Mesenteric fat pad (tissue), 1 donor: ENCODE results near the gene IDH3B. TPM values are rescaled to one million over a fixed set of nuclear protein-coding genes. Genes with fewer than 3 reads are reported as not detected.

Source experiments
- DNase-seq: peaks from one replicate; pipeline ENCODE4 v3.0.0-alpha.2; 2020; ENCODE audit warnings: low spot score
- total RNA-seq: library from RNA; stranded (reverse); fragmentation: NEBNext Ultra II Directional; extraction: Animal tissue kit (Norgen Biotek cat#: 25700); gene quantifications from one replicate; pipeline ENCODE4 v1.2.1, GENCODE V29; 2021
- donor health status: DM: yes; HTN: yes; CAD: no.

Gene IDH3B
- total RNA-seq, 1 donor from 2014 or later: 66.7 TPM

DNA sequence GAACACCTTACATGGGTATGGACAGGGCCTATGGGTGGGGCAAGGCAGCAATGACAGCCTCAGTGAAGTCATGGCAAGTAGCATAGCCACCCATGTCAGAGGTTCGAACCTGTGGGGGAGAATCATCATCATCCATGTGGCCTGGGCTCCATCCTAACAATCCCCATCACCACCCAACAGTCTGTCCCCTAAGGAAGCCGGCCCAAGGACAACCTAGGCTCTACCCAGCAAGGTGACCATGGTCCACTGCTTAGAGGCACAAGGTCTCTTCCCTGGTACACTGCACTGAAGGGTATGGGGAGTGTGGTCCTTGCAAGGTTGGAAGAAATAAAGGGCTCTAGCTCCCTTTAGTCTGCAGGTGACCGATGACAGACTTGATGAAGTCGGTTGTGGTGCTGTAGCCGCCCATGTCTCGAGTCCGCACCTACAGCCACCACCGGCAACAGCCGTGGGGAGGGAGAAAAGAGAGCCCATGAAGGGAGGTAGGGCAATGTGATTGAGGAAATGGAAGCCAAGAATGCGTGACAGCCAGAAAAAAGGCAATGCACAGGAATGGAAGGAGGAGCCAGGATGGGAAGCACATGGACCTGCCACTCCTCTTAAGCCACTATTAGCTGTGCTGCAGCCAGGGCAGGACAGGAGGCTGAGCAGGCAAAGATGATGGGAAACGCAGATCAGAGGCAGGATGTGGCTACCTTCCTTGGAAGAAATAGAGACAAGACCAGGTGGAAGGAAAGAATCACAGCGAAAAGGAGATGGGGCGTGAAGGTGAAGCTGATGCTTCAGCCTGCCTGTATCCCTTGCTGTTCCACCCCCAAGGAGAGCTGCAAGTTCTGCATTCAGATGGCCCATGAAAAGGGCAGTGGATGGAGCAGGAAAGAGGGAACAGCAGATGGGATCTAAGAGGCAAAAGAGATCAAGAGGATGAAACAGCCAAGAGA is 5.3 kb downstream of the IDH3B start:
- no peak for DNase-seq

DNA sequence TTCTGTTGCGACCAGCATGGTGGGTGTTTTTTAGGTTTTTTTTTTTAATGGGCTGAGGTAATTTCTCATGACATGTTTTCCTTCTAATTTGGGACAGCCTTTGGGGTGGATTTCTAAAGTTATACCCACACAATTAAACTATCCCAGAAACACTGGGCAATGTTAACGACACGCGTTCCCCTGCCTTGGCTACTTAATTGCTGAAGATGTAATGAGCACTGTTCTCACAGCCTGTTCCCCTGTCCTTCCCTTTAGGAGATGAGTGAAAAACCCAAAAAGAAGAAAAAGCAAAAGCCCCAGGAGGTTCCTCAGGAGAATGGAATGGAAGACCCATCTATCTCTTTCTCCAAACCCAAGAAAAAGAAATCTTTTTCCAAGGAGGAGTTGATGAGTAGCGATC is 6.3 kb downstream of the IDH3B start:
- DNase-seq: no peak

DNA sequence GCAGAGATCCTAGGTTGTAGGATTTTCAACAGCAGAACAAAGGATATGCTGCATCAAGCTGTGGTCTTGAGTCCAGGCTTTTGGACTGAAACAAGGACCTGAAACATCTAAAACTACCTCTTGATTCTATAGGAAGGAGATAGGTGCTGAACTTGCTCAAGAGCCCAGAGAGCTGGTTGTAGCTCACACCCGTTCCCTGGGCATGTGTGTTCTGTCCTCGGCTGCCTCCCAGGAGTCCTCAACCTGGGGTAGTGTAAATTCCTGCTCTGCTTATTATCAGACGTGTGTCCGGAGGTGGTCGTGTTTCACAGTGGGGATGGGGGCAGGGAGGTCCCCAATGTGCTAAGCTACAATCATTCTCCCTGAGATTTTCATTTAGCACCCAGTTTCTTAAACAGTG is 6.8 kb downstream of the IDH3B start:
- DNase-seq: no peak

DNA sequence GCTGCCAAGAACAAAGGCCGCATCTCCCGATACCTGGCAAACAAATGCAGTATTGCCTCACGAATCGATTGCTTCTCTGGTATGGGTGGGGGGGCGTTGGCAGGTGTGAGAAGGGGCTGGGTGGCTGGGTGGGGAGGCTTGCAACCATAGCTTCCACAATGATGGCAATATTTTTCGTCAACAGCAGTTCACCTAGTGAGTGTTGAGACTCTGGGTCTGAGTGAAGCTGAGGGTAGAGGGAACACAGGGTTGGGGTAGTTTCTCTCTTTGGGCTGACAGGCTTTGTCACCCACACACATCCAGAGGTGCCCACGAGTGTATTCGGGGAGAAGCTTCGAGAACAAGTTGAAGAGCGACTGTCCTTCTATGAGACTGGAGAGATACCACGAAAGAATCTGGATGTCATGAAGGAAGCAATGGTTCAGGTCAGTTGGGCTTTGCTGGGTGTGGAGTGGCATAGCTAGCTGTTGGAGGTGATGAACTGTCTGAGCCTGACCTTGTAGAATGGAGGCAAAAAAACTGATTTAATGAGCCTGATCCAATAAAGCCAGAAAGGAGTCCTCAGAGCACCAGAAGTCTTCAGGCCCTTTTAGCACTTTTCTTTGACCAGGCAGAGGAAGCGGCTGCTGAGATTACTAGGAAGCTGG is 7.4 kb downstream of the IDH3B start:
- no peak for DNase-seq

DNA sequence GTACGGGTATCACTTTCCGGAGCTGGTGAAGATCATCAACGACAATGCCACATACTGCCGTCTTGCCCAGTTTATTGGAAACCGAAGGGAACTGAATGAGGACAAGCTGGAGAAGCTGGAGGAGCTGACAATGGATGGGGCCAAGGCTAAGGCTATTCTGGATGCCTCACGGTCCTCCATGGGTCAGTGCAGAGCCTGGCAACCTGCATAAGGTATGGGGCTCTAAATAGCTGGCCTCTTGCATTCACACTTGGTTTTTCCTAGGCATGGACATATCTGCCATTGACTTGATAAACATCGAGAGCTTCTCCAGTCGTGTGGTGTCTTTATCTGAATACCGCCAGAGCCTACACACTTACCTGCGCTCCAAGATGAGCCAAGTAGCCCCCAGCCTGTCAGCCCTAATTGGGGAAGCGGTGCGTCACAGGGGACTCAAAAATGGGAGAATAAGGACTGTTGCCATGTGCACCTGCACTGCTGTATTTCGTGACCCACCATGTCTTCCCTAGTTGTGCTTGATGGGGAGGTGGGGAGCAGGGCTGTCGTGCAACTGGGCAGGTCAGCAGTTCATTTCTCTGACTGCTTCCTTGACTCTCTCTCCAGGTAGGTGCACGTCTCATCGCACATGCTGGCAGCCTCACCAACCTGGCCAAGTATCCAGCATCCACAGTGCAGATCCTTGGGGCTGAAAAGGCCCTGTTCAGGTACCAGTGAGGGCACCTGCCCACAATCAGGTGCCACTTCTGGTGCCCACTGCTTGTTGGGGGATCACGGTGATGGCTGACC is 8.5 kb downstream of the IDH3B start:
- DNase-seq: no peak

DNA sequence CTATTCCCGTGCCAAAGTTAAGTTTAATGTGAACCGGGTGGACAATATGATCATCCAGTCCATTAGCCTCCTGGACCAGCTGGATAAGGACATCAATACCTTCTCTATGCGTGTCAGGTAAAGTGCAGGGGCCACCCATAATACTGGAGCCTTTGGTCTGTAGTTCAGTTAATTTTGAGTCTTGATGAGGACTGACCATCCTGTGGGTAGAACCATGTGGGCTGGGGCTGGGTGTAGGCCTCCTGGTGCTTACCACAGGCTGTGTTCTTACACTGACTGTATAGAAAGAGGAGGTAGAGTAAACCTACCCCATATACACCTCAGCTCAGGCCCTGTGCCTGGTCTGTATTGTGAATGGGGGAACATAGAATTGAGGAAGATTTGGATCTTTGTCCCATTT is 9.2 kb downstream of the IDH3B start:
- DNase-seq: no peak

DNA sequence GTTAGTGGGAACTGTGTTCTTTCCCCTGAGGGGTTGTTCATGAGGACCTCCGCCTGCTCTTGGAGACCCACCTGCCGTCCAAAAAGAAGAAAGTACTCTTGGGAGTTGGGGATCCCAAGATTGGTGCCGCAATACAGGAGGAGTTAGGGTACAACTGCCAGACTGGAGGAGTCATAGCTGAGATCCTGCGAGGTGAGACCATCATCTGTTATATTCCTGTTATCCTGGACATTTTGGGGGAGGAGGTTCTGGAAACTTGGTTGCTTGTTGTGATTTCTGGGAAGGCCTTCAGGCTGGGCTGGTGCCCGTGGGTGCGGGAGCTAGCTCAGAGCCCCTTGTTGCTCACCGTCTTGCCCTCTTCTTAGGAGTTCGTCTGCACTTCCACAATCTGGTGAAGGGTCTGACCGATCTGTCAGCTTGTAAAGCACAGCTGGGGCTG is 9.6 kb downstream of the IDH3B start:
- DNase-seq: no peak

DNA sequence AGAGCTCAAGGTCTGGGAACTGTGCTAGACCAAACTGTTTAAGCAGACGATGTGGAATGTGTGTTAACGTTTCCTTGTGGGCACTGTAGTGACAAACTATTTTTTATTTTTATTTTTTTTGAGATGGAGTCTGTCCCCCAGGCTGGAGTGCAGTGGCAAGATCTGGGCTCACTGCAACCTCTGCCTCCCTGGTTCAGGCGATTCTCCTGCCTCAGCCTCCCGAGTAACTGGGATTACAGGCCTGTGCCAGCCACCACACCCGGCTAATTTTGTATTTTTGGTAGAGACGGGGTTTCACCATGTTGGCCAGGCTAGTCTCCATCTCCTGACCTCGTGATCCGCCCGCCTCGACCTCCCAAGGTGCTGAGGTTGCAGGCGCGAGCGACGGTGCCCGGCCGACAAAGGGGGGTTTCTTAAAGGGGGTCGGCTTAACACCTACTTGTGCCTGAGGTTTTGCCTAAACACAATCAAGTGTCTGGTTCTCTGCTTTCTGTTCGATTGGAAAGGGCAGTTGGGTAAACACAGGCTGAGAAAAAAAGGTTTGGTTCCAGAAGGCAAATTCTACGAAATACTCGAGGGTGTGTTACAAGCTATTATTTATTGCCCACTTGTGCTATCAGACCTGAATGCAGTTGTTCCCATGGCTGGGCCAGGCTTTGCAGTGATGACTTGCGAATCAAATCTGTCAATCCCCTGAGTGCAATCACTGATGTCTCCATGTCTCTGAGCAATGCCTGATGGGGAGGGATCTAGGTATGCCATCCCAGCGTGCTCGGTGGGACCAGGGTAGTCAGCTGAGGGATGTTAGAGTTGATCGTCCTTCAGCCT is 10.2 kb downstream of the IDH3B start:
- DNase-seq: no peak

DNA sequence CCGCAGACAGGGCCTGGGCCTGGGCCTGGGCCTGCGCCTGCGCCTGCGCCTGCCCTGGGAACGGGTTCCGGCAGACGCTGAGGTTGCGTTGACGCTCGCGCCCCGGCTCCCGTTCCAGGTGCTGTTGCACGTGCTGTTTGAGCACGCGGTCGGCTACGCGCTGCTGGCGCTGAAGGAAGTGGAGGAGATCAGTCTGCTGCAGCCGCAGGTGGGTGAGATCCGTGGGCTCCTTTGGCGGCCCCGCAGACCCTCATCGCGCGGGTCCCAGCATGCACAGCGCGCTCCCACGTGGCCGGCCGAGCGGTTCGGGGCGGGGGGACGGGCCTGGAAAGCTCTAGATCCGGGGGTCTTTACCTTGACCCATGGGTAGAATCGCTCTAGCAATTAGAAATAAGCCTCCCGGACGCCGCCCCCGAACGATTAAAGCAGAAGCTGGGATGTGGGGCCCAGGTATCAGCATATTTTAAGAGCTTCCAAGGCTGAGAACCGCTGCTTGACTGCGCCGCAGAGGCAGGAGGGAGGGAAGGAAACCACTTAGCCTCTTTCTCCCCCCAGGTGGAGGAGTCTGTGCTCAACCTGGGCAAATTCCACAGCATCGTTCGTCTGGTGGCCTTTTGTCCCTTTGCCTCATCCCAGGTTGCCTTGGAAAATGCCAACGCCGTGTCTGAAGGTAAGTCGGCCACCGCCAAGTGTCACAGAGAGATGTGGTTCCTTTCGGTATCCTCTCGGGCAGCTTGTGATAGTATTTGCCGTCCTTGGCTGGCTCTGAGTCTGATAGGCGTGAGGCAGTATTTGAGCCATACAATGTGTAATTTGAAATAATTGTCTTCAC is 11.1 kb downstream of the IDH3B start:
- no peak for DNase-seq

DNA sequence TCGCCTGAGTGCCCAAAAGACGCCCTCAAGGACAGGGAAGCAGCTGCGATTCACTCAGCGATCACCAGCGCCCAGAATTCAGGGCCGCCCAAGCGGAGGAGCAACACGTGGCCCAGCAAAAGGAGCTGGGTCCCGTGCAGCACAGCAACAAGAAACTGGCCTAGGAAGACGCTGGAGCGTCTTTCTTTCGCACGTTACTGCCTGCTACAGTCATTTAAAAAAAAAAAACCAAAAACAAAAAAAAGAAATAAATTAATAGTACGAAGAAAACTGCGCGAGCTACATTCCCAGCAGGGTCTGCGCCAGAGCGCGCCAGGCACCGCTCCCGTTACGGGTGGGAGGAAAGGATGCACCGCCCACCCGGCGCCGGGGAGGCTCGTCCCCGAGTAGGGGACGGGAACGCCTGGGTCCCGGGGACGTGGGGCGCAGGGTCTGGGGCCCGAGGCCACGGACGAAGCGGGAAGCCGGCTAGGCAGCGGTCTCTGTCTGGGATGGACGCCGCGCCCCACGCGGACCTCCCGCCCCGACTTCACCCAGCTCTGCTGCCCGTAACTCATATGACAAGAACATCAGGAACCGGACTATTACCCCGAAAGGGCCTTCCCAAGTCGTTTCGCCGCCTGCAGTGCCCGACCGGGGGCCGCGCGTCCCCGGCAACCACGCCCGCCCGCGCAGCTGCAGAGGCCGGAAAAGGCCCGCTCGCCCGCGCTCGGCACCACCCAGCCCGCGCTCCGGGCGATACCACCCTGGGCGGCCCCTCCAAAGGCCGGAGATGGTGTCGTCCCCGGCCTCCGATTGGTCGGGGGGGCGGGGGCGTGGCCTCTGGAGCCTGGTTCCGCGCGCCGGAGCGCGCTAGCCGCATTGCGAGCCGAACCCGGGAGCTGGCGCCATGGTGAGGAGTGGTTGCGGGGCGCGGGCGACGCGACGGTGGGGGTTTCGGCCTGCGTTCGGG is 12.0 kb downstream of the IDH3B start, which contains the start of gene NOP56:
TSS of gene NOP56 (plus strand) at position 861 of the 952 bp plus-strand sequence. CDS start at position 890, 29 bp downstream.
- DNase-seq: peak; percentile 97

DNA sequence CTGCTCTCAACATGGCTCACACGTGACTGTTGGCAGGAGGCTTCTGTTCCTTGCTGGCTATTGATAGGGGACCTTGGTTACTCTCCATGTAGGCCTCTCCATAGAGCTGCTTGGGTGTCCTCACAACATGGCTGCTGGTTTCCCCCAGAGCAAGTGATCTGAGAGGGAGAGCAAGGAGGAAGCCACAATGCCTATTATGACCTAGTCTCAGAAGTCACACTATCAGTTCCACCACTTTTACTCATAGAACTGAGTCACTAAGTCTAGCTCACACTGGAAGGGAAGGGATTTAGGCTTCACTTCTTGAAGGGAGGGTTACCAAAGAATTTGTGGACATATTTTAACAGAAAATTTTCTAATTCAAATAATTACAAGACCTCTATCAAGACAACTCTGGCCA is 20.3 kb downstream of the IDH3B start:
- DNase-seq: no peak

DNA sequence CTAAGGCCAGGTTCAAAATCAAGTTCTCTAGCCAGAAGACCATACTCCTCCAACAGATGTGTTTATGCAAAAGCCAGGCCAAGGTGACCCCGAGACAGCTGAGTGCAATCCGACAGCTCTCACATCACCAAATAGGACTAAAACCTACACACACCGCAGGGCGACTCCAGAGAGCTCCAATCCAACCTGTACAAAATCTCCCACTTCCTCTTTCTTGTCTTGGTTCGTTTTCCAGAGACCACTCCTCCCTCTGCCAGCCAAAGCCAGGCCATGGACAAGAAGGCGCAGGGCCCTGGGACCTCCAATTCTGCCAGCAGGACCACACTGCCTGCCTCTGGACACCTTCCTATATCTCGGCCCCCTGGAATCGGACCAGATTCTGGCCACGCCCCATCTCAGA is 23.1 kb downstream of the IDH3B start:
- DNase-seq: no peak

DNA sequence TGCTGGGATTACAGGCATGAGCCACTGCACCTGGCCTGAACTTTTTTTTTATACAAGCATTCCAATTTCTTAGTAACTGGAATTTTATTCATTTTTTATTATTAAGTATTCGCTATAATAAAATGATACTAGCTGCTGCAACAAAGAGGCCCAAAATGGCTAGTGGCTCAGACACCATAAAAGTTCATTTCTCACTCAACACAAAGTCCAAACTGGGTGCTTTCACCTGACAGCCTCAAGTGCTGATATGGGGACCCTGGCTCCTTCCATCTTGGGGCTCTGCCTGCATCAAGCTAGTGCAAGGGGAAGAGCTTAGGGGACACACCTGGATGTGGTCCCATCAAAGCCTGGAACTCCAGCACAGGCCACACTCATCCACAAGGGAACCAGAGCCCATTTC is 23.8 kb downstream of the IDH3B start:
- no peak for DNase-seq

DNA sequence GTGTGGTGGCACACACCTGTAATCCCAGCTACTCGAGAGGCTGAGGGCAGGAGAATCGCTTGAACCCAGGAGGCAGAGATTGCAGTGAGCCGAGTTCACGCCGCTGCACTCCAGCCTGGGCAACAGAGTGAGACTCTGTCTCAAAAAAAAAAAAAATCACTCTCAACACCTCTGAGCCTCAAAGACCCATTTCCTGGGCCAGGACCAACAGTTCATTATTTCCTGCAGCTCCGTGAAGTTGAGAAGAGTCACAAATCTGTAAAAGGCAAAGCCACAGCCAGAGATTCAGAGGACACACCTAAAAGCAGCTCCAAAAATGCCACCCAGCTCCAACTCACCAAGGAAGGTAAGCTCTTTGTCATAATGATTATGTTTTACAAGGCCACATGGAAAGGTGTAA is 26.8 kb downstream of the IDH3B start:
- DNase-seq: no peak

DNA sequence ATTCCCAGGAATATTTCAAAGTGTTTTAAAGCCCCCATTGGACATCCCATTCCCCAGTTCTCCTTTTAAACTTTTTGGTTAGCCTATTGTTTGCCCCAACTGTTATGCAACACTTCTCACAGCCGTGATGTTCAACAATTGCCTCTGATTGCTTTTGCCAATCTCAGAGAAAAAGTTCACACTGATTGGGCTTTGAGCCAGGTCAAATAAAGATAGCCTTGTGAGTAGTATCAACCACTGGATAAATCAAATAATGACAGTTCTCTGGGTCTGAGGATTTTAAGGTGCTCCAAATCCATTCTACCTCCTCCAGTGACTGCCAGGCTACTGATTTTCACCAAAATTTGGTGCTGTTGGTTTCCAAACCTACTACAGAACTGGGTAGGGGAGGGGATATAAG is 30.6 kb downstream of the IDH3B start:
- DNase-seq: no peak

DNA sequence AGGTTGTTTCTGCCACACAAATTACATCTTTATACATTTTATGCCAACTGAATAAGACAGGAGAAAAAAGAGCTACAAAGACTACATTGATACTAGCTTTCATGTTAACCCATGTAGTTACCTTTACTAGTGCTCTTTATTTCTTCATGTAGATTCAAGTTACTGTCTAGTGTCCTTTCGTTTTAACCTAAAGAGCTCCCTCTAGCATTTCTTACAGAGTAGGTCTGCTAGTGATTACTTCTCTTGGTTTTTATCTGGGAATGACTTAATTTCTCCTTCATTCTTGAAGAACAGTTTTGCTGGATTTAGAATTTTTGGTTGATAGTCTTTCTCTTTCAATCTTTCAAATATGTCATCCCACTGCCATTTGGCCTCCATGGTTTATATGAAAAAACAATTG is 32.8 kb downstream of the IDH3B start:
- no peak for DNase-seq

DNA sequence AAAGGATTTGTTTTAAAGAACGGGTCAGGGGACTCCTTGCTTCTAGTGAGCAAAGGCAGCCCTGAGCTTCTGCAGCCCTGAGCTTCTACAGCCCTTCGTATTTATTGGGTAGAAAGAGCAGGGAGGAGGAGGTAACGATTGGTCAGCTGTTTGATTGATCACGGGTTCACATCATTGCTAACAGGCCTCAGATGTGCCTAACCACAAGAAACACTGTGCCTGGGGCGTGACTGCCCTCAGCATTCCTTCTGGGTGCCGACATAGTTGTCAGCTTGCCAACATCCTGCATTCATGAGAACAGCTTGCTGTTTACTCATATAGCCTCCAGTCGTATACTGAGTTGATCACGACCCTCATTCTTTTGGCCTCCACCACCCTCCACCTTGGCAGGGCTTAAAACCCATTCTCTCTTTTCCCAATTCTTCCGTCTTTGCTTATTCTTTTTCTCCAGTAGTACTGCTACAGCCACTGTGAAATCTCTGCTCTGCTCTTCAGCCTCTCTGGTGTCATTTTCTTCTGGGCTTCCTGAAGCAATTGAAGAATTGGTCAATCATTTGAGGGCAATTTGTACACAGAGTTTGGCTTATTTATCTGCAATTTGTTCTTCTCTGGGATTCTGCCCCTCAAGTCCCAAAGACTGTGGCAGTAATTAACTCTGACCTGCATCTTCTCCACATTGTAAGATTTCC is 37.0 kb downstream of the IDH3B start:
- no peak for DNase-seq

DNA sequence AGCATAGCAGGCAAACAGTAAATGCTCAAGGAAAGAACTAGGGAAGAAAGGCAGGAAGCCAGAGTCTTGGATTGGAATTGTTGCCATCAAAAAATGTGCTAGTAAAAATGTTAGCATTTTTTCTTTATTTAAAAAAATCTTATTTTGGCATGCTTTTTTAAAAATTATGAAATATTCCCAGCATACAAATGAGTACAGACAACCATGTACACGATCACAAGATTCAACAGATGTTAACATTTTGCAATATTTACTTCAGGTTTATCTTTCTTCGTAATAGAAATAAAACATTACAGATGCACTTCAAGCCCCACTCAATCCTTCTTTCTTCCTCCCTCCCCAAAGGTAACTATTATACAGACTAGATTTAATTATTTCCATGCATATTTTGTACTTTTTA is 39.0 kb downstream of the IDH3B start:
- no peak for DNase-seq
